Measurements from ENCODE around the gene SCFD2.

DNA sequence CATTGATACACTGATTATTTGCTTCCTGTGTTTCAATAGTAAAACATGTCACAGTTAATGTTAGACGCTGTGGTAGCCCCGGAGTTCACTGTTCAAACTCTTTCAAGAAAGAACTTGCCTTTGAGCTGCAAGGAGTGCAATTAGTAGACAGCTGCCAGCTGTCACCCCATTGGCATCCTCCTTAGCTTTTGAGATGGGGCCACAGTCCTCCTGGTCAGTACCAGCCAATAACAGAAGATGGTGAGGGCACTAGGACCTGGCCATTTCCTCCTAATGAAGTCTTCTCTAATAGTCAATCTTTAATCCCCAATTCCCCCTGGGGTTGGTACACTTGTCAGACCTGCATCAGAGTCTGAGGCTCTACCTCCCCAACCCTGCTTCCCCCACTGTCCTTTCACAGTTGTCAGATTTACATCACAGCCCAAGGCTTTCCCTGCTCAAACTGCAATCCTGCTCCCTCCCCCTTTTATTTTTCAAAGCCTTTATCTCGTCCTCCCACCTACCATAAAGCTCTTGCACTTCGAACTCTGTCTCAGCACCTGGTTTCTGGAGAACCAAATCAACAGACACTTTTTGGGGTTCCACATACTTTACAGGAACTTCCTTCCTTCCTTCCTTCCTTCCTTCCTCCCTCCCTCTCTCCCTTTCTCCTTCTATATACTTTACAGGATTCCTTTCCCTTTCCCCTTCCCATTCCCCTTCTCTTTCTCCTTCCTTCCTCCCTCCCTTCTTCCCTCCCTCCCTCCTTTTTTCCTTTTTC, 321.8 kb downstream of the SCFD2 start:
- no peak for TF ChIP-seq EZH2phosphoT487 (IDR thresholded peaks at IDR 0.05; ENCODE audit: insufficient read depth, low read depth)
- no peak for TF ChIP-seq EZH2 (IDR thresholded peaks at IDR 0.05; ENCODE audit: insufficient read depth, poor library complexity, severe bottlenecking)
